ENCODE measurements around the gene CCDC141. TPM values are rescaled to one million over a fixed set of nuclear protein-coding genes. Genes with fewer than 3 reads are reported as not detected.
"Not testable (repeated sequence)": the region's sequence is repeated elsewhere in the genome, so short reads cannot be mapped to it uniquely, and the experiment has no call there.

The CCDC141 gene, protein sequence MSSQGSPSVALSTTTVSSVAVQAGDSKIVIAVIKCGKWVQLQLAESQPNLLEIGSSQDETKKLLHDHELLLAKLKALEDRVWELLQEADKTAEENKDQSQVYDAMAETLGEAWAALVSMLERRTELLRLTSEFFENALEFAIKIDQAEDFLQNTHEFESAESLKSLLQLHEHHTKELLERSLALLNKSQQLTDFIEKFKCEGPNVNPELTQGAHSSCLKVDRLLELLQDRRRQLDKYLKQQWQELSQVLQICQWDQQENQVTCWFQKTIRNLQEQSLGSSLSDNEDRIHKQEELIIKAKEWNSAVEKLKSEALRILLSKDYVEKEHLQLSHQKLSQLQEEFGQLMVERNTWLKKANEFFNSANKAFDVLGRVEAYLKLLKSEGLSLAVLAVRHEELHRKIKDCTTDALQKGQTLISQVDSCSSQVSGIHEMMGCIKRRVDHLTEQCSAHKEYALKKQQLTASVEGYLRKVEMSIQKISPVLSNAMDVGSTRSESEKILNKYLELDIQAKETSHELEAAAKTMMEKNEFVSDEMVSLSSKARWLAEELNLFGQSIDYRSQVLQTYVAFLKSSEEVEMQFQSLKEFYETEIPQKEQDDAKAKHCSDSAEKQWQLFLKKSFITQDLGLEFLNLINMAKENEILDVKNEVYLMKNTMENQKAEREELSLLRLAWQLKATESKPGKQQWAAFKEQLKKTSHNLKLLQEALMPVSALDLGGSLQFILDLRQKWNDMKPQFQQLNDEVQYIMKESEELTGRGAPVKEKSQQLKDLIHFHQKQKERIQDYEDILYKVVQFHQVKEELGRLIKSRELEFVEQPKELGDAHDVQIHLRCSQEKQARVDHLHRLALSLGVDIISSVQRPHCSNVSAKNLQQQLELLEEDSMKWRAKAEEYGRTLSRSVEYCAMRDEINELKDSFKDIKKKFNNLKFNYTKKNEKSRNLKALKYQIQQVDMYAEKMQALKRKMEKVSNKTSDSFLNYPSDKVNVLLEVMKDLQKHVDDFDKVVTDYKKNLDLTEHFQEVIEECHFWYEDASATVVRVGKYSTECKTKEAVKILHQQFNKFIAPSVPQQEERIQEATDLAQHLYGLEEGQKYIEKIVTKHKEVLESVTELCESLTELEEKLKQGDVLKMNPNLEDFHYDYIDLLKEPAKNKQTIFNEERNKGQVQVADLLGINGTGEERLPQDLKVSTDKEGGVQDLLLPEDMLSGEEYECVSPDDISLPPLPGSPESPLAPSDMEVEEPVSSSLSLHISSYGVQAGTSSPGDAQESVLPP (N-terminal part only)
- total RNA-seq: under 0.01 and 0.05 TPM in 2 replicates

DNA sequence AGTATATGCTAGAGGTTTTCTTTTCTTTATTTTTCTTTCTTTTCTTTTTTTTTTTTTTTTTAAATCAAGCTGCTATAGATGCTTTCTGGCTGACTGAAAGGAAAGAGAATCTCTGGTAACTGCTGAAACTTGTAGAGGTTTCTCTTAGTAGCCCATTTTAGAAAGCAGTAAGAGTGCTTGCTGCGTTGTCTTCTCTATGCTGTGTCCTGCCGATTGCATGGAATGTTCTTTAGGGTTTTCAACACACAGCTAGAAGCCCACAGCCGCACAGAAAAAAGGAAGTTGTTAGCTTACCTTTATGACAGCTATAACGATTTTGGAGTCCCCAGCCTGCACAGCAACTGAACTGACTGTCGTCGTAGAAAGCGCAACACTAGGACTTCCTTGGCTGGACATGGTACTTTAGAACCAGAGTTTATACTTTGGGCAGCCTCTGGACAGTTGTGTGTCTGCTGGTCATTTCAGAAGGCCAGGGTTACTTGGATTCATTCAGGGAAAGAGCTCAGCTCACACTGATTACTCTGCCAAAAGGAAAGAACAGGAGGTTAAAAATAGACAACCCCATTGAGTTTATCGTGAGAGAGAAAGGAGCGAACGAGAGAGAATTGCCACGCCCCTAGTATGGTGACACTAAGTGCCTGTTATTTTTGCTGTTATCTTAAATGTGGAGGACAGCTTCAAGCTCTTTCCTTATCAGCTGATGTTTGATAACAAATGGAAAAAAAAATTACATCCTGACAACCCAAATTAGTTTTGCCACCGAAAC is at the start of gene CCDC141:
Gene CCDC141 (minus strand): TSS at position 592 of the 766 bp plus-strand sequence. CDS start 196 bp downstream, at position 396.
- no peak for DNase-seq (ENCODE audit: low read depth)

GRCh38 chr2:179098080-179098689 is 48.2 kb upstream of the CCDC141 start:
- DNase-seq (ENCODE audit: low read depth): no peak

DNA sequence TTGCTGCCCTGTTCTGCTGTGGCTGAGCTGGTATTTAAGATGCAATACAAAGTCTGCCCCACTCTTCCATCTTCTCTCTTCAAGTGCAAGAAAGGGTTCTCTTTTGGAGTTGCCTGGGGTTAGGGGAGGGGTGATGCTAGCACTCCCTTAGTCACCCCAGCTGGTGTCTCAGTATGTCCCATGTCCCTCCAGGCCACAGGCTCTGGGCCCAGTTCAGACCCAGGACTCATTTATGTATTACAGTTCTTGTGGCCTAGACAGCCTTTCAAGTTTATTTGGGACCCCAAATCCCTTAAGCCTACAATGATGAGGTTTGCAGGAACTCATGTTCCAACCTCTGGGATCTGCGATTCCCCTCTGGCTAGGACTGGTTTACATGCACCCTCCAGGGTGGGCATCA is 47.2 kb upstream of the CCDC141 start:
- no peak for DNase-seq (ENCODE audit: low read depth)

- DNase-seq (ENCODE audit: low read depth): peak; percentile 26
Measured at GRCh38 chr2:179096090-179096489, 46.2 kb upstream of the CCDC141 start.

DNA sequence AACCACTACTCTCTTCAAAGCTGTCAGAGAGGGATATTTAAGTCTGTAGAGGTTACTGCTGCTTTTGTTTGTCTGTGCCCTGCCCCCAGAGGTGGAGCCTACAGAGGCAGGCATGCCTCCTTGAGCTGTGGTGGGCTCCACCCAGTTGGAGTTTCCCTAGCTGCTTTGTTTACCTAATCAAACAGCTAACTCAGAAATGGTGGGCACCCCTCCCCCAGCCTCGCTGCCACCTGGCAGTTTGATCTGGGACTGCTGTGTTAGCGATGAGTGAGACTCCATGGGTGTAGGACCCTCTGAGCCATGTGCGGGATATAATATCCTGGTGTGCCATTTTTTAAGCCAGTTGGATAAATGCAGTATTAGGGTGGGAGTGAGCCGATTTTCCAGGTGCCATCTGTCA is 43.0 kb upstream of the CCDC141 start:
- DNase-seq (ENCODE audit: low read depth): not testable (repeated sequence)

DNA sequence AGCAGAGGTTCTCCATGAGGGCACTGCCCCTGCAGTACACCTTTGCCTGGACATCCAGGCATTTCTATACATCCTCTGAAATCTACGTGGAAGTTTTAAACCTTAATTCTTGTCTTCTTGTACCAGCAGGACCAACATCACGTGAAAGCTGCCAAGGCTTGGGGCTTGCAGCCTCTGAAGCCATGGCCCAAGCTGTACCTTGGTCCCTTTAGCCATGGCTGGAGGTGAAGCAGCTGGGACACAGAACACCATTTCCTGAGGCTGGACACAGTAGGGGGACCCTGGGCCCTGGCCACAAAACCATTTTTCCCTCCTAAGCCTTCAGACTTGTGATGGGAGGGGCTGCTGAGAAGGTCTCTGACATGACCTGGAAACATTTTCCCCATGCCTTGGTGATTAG is 32.8 kb upstream of the CCDC141 start:
- DNase-seq (ENCODE audit: low read depth): no peak

- no peak for DNase-seq (ENCODE audit: low read depth)
Measured at GRCh38 chr2:179081954-179082353, 32.0 kb upstream of the CCDC141 start.

- DNase-seq (ENCODE audit: low read depth): no peak
Measured at GRCh38 chr2:179072527-179072926, 22.6 kb upstream of the CCDC141 start.

- no peak for DNase-seq (ENCODE audit: low read depth)
Measured at GRCh38 chr2:179071810-179072355, 21.9 kb upstream of the CCDC141 start.

DNA sequence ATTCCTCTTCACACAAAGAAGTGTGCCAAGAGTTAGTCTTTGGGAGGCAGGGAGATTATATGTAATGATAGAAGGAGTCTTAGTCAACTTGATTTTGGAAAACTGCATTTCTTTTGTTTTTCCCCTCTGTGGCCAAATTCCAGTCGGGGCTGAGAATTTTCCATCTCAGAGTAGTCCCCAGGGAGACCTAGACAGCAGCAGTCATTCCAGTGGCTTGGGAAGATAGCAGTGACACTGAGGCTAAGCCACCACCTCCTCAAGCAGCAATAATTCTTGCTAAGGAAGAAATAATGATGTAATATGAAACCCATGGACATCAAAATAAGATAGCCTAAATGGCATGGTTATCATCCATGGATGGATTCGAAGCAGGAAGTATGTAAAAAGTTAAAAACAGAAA is 21.0 kb upstream of the CCDC141 start:
- no peak for DNase-seq (ENCODE audit: low read depth)

DNA sequence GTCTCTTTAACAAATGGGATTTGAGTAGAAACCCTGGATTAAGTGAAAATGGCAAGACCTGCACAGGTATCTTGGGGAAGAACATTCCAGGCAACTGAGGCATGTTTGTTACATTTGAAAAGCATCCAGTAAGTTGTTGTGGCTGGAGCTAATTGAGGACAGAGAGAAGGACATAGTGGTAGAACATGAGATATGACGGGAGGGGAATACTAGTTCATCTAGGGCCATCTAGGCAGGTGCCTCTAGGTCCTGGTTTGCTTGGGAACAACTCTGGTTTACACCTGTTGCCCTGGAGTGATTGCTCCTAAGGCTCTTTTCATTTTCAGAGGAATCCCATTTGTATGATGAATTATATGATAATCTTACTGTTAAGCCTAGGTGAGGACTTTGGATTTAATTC is 19.7 kb upstream of the CCDC141 start:
- no peak for DNase-seq (ENCODE audit: low read depth)

DNA sequence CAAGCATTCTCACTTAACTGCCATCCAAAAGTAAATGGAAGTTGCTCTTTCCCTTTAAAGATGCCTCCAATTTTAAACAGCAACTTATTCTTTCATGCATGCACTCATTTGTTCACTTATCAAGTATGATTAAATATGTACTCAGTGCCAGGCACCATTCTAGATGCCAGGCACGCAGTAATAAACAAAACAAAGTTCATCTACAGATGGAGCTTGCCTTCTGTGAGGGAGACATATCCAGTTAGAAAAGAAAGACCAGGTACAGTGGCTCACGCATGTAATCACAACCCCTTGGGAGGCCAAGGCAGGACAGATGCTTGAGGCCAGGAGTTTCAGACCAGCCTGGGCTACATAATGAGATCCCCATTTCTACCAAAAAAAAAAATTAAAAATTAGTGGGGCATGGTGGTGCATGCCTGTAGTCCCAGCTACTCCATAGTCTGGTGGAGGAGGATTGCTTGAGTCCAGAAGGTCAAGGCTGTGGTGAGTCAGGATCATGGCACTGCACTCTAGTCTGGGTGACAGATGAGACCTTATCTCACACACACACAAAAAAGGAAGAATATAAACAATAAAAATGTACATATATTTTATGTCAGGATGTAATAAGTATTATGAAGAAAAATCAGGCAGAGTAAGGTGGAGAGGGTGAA is 19.2 kb upstream of the CCDC141 start:
- DNase-seq (ENCODE audit: low read depth): no peak

- no peak for DNase-seq (ENCODE audit: low read depth)
Measured at GRCh38 chr2:179059026-179059700, 9.2 kb upstream of the CCDC141 start.

GRCh38 chr2:179057737-179058136 is 7.8 kb upstream of the CCDC141 start:
- no peak for DNase-seq (ENCODE audit: low read depth)

DNA sequence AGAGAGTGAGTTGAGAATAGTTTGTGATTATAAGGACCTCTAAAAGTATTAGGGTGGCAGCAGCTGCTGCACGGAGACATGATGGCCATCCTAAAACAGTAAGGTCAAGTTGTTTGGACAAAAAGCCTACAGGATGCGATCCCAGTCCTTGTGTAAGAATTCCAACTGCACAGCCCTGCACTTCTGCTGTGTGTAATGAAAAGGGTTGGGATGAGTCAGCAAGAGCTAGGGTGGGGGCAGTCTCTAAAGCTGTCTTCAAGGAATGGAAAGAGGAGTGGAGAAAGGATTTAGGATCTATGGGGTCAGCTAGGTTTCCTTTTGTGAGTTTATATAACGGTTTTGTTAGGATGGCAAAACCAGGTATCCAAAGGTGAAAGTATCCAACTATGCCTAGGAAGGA is 3.6 kb upstream of the CCDC141 start:
- not testable (repeated sequence) for DNase-seq (ENCODE audit: low read depth)

DNA sequence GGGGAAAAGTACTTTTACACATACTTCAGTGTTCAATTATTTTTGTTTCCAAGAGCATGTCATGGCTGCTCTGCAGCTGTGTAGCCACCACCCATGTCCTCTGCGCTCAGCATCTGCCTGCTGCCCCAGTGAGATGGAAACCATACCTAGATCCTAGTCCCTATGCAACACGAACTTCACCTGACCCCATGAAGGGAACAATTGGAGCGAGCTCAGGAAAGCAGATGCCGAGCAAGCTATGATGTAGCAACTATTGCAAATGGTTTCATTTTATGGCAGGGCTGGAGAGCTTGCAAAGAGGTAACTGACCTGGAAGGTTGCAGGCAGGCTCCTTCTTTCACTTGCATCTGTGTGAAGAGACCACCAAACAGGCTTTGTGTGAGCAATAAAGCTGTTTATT is 1.3 kb upstream of the CCDC141 start:
- no peak for DNase-seq (ENCODE audit: low read depth)

GRCh38 chr2:179050755-179051154 is 818 bp upstream of the CCDC141 start:
- DNase-seq (ENCODE audit: low read depth): no peak

- no peak for DNase-seq (ENCODE audit: low read depth)
Measured at GRCh38 chr2:179049203-179049545, 763 bp downstream of the CCDC141 start.

GRCh38 chr2:179048099-179048498 is 1.8 kb downstream of the CCDC141 start:
- DNase-seq (ENCODE audit: low read depth): no peak
